RWPE2 (cell line): Measurements from ENCODE around the gene CDK8.
A peak's percentile ranks its signal among the peaks of the same experiment; 100 is the strongest.
"Not testable (repeated sequence)": the region's sequence is repeated elsewhere in the genome, so short reads cannot be mapped to it uniquely, and the experiment has no call there.

Source experiments
- ATAC-seq: fragments of 200-7000 bp; cut with Tn5 transposase; 3 replicates; pipeline ENCODE4 v1.9.1; 2021; ENCODE audit warnings: low read depth
- DNase-seq: peaks from one replicate; pipeline ENCODE4 v3.0.0-alpha.2; 2020; ENCODE audit warnings: low spot score
- H3K27ac ChIP-seq: fragments of 450-650 bp; 2 replicates; pipeline ENCODE4 v1.5.1; 2017; ENCODE audit warnings: mild to moderate bottlenecking; ENCODE audit not compliant: poor library complexity, severe bottlenecking
- H3K27me3 ChIP-seq: fragments of 250-450 bp; sonication (Bioruptor Pico); 2 replicates; pipeline ENCODE4 v1.5.1; 2021; ENCODE audit warnings: mild to moderate bottlenecking, moderate library complexity; ENCODE audit not compliant: insufficient read depth, poor library complexity, severe bottlenecking
- H3K36me3 ChIP-seq: fragments of 250-450 bp; sonication (Bioruptor Pico); 2 replicates; pipeline ENCODE4 v1.5.1; 2020; ENCODE audit warnings: low read depth, mild to moderate bottlenecking, moderate library complexity
- H3K4me1 ChIP-seq: fragments of 250-450 bp; sonication (Bioruptor Pico); 2 replicates; pipeline ENCODE4 v1.5.1; 2021; ENCODE audit warnings: mild to moderate bottlenecking, moderate library complexity; ENCODE audit not compliant: insufficient read depth, poor library complexity, severe bottlenecking
- H3K4me3 ChIP-seq: fragments of 250-450 bp; sonication (Bioruptor Pico); 2 replicates; pipeline ENCODE4 v1.5.1; 2021; ENCODE audit warnings: mild to moderate bottlenecking, moderate library complexity; ENCODE audit not compliant: severe bottlenecking
- H3K9me3 ChIP-seq: fragments of 250-450 bp; sonication (Bioruptor Pico); 2 replicates; pipeline ENCODE4 v1.5.1; 2021; ENCODE audit warnings: mild to moderate bottlenecking, moderate library complexity; ENCODE audit not compliant: severe bottlenecking
- TF ChIP-seq, protein P1 (sequence below): fragments of 450-650 bp; IDR thresholded peaks from one replicate; pipeline ENCODE4 v1.5.1; 2017; ENCODE audit warnings: mild to moderate bottlenecking, moderate library complexity; ENCODE audit not compliant: poor library complexity, severe bottlenecking

CDK8 gene

GRCh38 chr13:26266311-26266710 lies 12.4 kb downstream of the CDK8 start:
- Histone ChIP-seq H3K27me3 (no peaks in the 10 kb centered on the region), H3K27ac (no peak overlapping the region), H3K36me3 (no peaks in the 10 kb centered on the region), H3K4me3 (no peak overlapping the region), H3K4me1 (no peaks in the 10 kb centered on the region), H3K9me3 (no peaks in the 10 kb centered on the region)
- no peak for ATAC-seq
- TF ChIP-seq, protein P1, sequence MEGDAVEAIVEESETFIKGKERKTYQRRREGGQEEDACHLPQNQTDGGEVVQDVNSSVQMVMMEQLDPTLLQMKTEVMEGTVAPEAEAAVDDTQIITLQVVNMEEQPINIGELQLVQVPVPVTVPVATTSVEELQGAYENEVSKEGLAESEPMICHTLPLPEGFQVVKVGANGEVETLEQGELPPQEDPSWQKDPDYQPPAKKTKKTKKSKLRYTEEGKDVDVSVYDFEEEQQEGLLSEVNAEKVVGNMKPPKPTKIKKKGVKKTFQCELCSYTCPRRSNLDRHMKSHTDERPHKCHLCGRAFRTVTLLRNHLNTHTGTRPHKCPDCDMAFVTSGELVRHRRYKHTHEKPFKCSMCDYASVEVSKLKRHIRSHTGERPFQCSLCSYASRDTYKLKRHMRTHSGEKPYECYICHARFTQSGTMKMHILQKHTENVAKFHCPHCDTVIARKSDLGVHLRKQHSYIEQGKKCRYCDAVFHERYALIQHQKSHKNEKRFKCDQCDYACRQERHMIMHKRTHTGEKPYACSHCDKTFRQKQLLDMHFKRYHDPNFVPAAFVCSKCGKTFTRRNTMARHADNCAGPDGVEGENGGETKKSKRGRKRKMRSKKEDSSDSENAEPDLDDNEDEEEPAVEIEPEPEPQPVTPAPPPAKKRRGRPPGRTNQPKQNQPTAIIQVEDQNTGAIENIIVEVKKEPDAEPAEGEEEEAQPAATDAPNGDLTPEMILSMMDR: no peak
- no peak for DNase-seq

GRCh38 chr13:26270707-26271106 lies 16.8 kb downstream of the CDK8 start:
- ATAC-seq: no peak
- TF ChIP-seq, protein P1: no peak

GRCh38 chr13:26272621-26273020 lies 18.7 kb downstream of the CDK8 start:
- ATAC-seq: no peak
- H3K4me3 ChIP-seq: no peak overlapping the region
- TF ChIP-seq, protein P1: no peak
- H3K36me3 ChIP-seq: no peaks in the 10 kb centered on the region
- H3K27me3 ChIP-seq: no peaks in the 10 kb centered on the region
- H3K9me3 ChIP-seq: no peaks in the 10 kb centered on the region
- no peaks in the 10 kb centered on the region for H3K4me1 ChIP-seq
- H3K27ac ChIP-seq: no peak overlapping the region
- DNase-seq: no peak

More at GRCh38 chr13:26270707-26271106, 16.8 kb downstream of the CDK8 start:
- DNase-seq: no peak
- H3K27ac ChIP-seq: no peak overlapping the region
- H3K27me3 ChIP-seq: no peaks in the 10 kb centered on the region
- H3K9me3 ChIP-seq: no peaks in the 10 kb centered on the region
- no peaks in the 10 kb centered on the region for H3K4me1 ChIP-seq
- H3K4me3 ChIP-seq: no peak overlapping the region
- no peaks in the 10 kb centered on the region for H3K36me3 ChIP-seq

GRCh38 chr13:26280295-26280694 lies 26.4 kb downstream of the CDK8 start:
- peaks cover 3% of the 10 kb centered on the region; the same call in 1 of the 2 replicates for H3K36me3 ChIP-seq
- no peaks in the 10 kb centered on the region for H3K9me3 ChIP-seq
- peaks cover 9% of the 10 kb centered on the region for H3K4me1 ChIP-seq
- ATAC-seq (peak; percentile 97), DNase-seq (no peak)
- H3K27ac ChIP-seq: peak overlapping the region; percentile 10
- TF ChIP-seq, protein P1: no peak
- no peaks in the 10 kb centered on the region for H3K27me3 ChIP-seq
- H3K4me3 ChIP-seq: no peak overlapping the region

- Histone ChIP-seq H3K9me3 (no peaks in the 10 kb centered on the region), H3K27ac (peak overlapping the region; percentile 10), H3K27me3 (no peaks in the 10 kb centered on the region), H3K4me1 (peaks cover 9% of the 10 kb centered on the region), H3K4me3 (no peak overlapping the region), H3K36me3 (peaks cover 3% of the 10 kb centered on the region; the same call in 1 of the 2 replicates)
- TF ChIP-seq, protein P1: no peak
- no peak for ATAC-seq
- no peak for DNase-seq
These were observed 26.9 kb downstream of the CDK8 start for GRCh38 chr13:26280822-26281221.

GRCh38 chr13:26285911-26286310 lies 32.0 kb downstream of the CDK8 start:
- not testable (repeated sequence) for H3K36me3 ChIP-seq, H3K27me3 ChIP-seq, H3K9me3 ChIP-seq, H3K4me3 ChIP-seq, H3K27ac ChIP-seq, H3K4me1 ChIP-seq, DNase-seq, ATAC-seq

GRCh38 chr13:26288838-26289237 lies 34.9 kb downstream of the CDK8 start:
- not testable (repeated sequence) for H3K36me3 ChIP-seq, H3K9me3 ChIP-seq, DNase-seq, H3K4me3 ChIP-seq, H3K27me3 ChIP-seq, ATAC-seq, H3K27ac ChIP-seq, H3K4me1 ChIP-seq
